Thoracic aorta (tissue), 2 donors: ENCODE data around the gene PRDM16. TPM values are rescaled to one million over a fixed set of nuclear protein-coding genes. Genes with fewer than 3 reads are reported as not detected.

Experiments
- ATAC-seq: fragments of 150-250 bp; one replicate; pipeline ENCODE4 v1.8.0; 2017; ENCODE audit warnings: low read depth; ENCODE audit not compliant: insufficient number of reproducible peaks, low FRiP score
- DNase-seq: peaks from one replicate; pipeline ENCODE4 v3.0.0-alpha.2; 2020; ENCODE audit warnings: low spot score
- H3K27ac ChIP-seq, 2 donors: fragments of 200-600 bp; sonication (generic); 1 replicate in 1 of 2; 2 replicates in 1 of 2; pipeline ENCODE4 v1.5.1; 2016; ENCODE audit warnings: mild to moderate bottlenecking in 2 of 2, moderate library complexity in 2 of 2
- H3K27me3 ChIP-seq: fragments of 200-600 bp; sonication (generic); replicated peaks from 2 replicates; pipeline ENCODE4 v1.6.0; 2016; ENCODE audit warnings: mild to moderate bottlenecking; ENCODE audit not compliant: insufficient read depth
- H3K36me3 ChIP-seq: fragments of 200-600 bp; sonication (generic); one replicate; pipeline ENCODE4 v1.5.1; 2016
- H3K4me1 ChIP-seq, 2 donors: fragments of 200-600 bp; sonication (generic); 1 replicate in 1 of 2; 2 replicates in 1 of 2; pipeline versions ENCODE4 v1.5.1 to v1.6.0; 2016; ENCODE audit warnings: low read depth in 2 of 2, mild to moderate bottlenecking in 1 of 2; ENCODE audit not compliant: control insufficient read depth in 1 of 2
- H3K4me3 ChIP-seq: fragments of 200-600 bp; sonication (generic); 2 replicates; pipeline ENCODE4 v1.5.1; 2016; ENCODE audit warnings: mild to moderate bottlenecking
- H3K9me3 ChIP-seq: fragments of 200-600 bp; sonication (generic); 2 replicates; pipeline ENCODE4 v1.5.1; 2016
- total RNA-seq, 2 donors: library from RNA; depleted of rRNA; stranded (reverse); fragments of >200 nt; gene quantifications; one replicate each; pipeline versions ENCODE4 v1.1.0 to v1.2.3, GENCODE V29; 2016
- TF ChIP-seq, protein P1 (sequence below): fragments of 200-600 bp; sonication (generic); IDR thresholded peaks from one replicate; pipeline ENCODE4 v1.5.1; 2019; ENCODE audit warnings: antibody characterized with exemption

PRDM16 gene
- total RNA-seq, 2 donors from 2014 or later = 68.9 to 85.4 TPM

DNA sequence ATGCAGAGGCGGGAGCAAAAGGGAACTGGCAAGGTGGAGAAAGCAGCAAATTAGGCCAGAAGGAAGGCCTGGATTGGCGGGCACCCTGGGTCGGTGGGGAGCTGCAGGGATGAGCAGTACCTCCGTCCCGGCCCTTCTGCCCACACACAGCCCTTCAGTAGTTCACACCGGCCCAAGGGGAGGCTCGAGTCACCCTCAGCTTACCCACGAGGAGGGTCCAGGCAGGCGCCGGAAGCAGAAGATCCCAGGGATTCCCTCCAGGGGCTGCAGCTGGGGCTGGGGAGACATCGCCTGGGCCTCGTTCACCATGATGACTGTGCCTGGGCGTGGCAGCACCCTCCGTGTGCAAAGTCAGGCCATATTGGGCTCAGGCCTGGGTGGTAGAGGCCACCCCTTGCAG, 190.0 kb downstream of the PRDM16 start:
- Histone ChIP-seq H3K4me3 (peak overlapping the region; percentile 34), H3K36me3 (no peaks in the 10 kb centered on the region), H3K27ac (peak overlapping the region; percentile 55 to 68), H3K27me3 (no peaks in the 10 kb centered on the region), H3K4me1 (peaks cover 43 to 67% of the 10 kb centered on the region in 2 donors), H3K9me3 (no peaks in the 10 kb centered on the region)
- TF ChIP-seq, protein P1, sequence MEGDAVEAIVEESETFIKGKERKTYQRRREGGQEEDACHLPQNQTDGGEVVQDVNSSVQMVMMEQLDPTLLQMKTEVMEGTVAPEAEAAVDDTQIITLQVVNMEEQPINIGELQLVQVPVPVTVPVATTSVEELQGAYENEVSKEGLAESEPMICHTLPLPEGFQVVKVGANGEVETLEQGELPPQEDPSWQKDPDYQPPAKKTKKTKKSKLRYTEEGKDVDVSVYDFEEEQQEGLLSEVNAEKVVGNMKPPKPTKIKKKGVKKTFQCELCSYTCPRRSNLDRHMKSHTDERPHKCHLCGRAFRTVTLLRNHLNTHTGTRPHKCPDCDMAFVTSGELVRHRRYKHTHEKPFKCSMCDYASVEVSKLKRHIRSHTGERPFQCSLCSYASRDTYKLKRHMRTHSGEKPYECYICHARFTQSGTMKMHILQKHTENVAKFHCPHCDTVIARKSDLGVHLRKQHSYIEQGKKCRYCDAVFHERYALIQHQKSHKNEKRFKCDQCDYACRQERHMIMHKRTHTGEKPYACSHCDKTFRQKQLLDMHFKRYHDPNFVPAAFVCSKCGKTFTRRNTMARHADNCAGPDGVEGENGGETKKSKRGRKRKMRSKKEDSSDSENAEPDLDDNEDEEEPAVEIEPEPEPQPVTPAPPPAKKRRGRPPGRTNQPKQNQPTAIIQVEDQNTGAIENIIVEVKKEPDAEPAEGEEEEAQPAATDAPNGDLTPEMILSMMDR = no peak
- DNase-seq = no peak
- no peak for ATAC-seq

DNA sequence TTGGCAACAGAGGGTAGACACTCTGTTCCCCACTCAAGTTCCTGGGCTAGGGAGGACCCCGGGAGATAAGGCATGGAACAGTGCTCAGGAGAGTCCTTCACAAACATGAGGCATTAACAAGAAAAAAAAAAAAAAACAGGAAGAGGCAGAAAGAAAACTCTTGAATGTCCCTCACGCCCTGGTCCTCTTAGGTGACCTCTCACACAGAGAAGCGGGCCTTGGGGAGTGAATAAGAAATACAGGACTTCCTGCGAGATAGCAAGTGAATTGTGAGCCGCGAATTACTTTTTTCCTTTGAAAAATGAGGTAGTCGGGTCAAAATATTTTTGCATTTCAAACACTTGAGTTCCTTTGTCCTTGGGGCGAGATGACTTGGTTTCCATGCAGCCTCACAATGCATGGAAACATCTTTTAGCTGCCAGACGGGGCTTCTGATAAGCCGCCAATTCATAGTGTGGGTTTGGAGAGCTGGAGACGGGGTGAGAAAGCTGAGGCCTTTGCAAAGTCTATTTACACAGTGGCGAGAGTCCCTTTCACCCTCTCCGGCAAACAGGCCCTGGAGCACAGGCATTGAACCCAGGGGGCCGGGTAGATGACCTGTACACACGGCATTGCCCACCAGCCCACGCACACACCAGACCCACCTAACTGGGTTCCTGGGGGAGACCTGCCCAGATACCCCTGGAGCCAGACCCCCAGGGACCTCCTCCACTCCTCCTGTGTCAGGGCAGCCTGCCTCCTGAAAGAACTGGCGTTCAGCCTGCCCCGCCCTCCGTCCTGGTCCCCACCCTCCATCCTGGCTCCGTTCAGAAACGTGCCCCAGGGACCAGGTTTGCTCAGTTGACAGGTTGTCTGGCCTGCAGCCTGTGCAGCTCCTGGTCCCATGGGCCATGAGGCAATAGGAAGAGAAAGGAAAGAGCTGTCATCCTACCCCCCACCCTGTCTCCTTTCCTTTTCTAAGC, 192.3 kb downstream of the PRDM16 start:
- Histone ChIP-seq H3K27me3 (no peaks in the 10 kb centered on the region), H3K4me3 (no peak overlapping the region), H3K27ac (peak overlapping the region; percentile 3 to 7), H3K36me3 (no peaks in the 10 kb centered on the region), H3K9me3 (no peaks in the 10 kb centered on the region), H3K4me1 (peaks cover 43 to 75% of the 10 kb centered on the region in 2 donors)
- TF ChIP-seq, protein P1 = no peak
- ATAC-seq (no peak), DNase-seq (no peak)

DNA sequence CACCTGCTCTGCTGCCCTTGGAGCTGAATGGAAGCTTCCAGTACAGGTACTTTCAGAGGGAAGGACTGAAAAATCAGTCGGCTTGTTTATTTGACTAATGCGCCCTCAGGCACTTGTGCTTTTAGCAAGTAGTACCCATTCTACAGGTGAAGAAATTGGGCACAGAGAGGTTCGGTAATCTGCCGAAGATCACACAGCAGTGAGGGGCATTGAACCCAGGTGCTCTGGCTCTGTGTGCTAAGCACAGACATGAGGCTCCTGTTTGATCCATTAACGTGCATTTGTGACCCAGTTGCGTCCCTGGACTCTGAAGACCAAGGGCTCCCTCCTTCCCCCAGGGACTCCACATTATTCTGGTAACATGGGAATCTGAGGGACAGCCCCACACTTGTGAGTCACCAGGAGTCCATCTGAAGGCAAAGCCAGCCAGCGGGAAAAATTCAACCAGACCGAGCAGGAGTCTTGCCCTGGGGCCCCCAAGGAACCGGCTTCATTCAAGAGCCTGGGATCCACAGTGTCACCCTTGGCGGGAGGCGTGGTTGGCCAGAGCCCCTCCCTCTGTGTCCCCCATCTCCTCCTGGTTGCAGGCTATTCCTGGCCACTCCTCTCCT, 193.1 kb downstream of the PRDM16 start:
- H3K36me3 ChIP-seq = no peaks in the 10 kb centered on the region
- H3K27me3 ChIP-seq = no peaks in the 10 kb centered on the region
- DNase-seq (no peak), ATAC-seq (no peak)
- no peak overlapping the region for H3K4me3 ChIP-seq
- TF ChIP-seq, protein P1 = no peak
- peaks cover 43 to 73% of the 10 kb centered on the region in 2 donors for H3K4me1 ChIP-seq
- peak overlapping the region in 1 of 2 donors; percentile 13 for H3K27ac ChIP-seq
- no peaks in the 10 kb centered on the region for H3K9me3 ChIP-seq

DNA sequence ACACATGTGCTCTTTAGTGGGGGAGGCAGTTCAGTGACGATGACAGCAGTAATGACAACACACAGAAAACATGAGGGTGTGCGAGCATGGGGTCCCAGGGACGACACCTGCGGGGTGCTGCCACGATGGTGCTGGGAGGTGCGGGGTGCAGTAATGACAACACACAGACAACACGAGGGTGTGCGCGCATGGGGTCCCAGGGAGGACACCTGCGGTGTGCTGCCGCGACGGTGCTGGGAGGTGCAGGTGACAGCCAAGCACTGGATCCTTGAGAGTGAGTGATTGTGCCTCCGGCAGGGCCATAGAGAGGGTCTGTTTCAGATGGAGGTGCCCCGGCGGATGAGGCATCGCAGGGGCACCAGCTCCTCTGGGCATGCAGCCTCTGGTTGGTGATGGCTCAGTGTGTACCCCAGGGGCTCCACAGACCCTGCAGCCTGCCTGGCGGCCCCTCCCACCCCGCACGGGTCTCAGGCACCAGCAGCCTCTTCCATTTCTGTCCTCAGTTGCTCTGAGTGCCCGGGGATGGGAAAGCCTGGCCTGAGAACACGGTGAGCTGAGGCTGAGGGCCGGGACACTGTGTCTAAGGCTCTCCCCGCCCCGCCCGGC, 193.8 kb downstream of the PRDM16 start:
- DNase-seq (no peak), ATAC-seq (no peak)
- Histone ChIP-seq H3K9me3 (no peaks in the 10 kb centered on the region), H3K4me3 (no peak overlapping the region), H3K27me3 (no peaks in the 10 kb centered on the region), H3K36me3 (no peaks in the 10 kb centered on the region), H3K4me1 (peaks cover 42 to 66% of the 10 kb centered on the region in 2 donors), H3K27ac (peak overlapping the region in 1 of 2 donors; percentile 13)
- TF ChIP-seq, protein P1 = no peak

DNA sequence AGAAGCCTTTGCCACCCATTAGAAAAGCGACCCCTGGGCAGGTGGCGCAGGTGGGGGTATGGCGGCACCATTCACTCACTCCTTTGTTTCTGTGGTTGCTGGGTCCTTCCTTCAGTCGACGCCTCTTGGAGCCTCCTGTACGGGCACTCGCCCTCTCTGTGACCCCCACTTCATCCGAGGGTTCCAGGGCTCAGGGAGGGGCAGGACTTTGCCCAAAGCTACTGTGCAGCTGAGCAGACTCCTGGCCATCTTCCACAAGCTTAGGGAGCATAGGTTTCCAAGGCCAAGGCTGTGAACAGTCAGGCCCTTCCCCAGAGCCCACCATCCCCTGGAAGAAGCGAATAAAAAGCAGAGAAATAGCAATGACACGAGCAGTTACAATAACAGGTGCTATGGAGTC, 194.8 kb downstream of the PRDM16 start:
- H3K27ac ChIP-seq = no peak overlapping the region
- no peak for ATAC-seq
- peaks cover 33 to 56% of the 10 kb centered on the region in 2 donors for H3K4me1 ChIP-seq
- H3K27me3 ChIP-seq = no peaks in the 10 kb centered on the region
- no peak for DNase-seq
- no peaks in the 10 kb centered on the region for H3K36me3 ChIP-seq
- H3K4me3 ChIP-seq = no peak overlapping the region
- H3K9me3 ChIP-seq = no peaks in the 10 kb centered on the region
- TF ChIP-seq, protein P1 = no peak
